HL-60/S4 treated with phorbol 12-myristate 13-acetate at 8.2 ng/mL for 4 days and 3 days (cell line): ENCODE results near the gene C12orf43.

Source experiments
- in situ Hi-C: fragments of 300-500 bp; cut with MboI; formaldehyde crosslinking; loops from 2 replicates; pipeline ENCODE4 v1.15.0; 2022; ENCODE audit warnings: low sequenced_read_pairs

The C12orf43 gene

GRCh38 chr12:120979862-120980696, 36.2 kb downstream of the C12orf43 start:
- in situ Hi-C loops, result no loop called here

GRCh38 chr12:120979220-120979861, 36.9 kb downstream of the C12orf43 start:
- in situ Hi-C loops, result no loop called here

GRCh38 chr12:120978296-120979219, 37.7 kb downstream of the C12orf43 start, which contains the start of gene HNF1A:
HNF1A (plus strand) TSS chr12:120978543; CDS start chr12:120978769, 226 bp downstream.
- in situ Hi-C loops, result no loop called here

DNA sequence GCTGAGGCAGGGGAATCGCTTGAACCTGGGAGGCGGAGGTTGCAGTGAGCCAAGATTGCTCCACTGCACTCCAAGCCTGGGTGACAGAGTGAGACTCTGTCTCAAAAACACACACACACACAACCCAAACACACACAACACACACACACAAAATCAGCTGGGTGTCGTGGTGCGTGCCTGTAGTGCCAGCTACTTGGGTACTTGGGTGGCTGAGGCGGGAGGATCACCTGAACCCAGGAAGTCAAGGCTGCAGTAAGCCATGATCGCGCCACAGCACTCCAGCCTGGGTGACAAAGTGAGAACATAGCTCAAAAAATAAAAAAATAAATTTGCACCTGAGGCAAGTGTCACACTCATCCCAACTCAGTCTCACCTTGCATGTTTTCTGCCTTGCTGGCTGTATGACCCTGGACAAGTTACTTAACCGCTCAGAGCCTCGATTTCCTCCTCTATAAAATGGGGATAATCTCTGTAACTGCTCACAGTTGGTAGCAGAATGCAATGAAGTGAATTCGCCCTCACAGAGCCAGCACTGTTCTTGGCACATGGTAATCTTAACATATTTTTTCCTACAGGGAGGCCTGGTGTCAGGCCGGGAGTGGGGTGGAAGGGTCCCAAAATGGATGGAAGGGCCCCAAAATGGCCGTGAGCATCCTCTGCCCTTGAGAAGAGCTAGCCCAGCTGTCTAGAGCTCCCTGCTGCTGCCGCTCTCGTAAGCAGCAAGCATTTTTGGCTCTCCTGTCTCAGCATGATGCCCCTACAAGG, 38.6 kb downstream of the C12orf43 start:
- in situ Hi-C loops, result no loop called here

GRCh38 chr12:120972870-120973543, 43.3 kb downstream of the C12orf43 start:
- in situ Hi-C loops, result loop anchor here (25.0 kb wide), 1 partner anchor 386 kb away; the partner anchor contains the start of gene POP5

- in situ Hi-C loops, result loop anchor here (25.0 kb wide), 1 partner anchor 384 kb away; the partner anchor contains the start of gene POP5
Measured at GRCh38 chr12:120971299-120972180, 44.7 kb downstream of the C12orf43 start.

- in situ Hi-C loops, result loop anchor here (25.0 kb wide), 1 partner anchor 383 kb away; the partner anchor contains the start of gene POP5
Measured at GRCh38 chr12:120970310-120970709, 46.0 kb downstream of the C12orf43 start.

DNA sequence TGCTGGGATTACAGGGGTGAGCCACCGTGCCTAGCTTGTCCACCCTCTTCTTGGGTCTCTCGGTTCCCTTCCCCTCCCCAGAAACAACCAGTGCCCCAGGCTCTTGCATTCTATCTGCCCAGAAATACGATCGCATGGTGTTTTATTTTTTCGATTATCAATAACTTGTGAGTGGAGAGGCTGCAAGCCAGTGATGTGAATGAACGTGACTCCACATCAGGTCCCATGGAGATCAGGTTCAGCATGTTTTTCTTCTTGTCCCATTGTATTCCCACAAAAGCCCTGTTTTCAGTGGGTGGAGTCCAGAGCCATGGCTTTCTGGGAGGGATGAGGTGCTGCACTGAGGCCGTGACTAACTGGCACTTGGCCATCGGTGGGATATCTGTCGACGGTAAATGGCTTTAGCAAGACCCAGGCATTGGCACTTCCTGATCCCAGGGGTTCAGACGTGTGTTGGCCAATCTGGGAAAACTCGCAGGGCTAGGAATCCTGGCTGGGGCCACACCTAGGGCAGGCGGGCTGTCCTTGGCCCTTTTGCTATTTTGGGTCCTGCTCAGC, 50.7 kb downstream of the C12orf43 start:
- in situ Hi-C loops, result loop anchor here (25.0 kb wide), 1 partner anchor 378 kb away; the partner anchor contains the start of gene POP5

DNA sequence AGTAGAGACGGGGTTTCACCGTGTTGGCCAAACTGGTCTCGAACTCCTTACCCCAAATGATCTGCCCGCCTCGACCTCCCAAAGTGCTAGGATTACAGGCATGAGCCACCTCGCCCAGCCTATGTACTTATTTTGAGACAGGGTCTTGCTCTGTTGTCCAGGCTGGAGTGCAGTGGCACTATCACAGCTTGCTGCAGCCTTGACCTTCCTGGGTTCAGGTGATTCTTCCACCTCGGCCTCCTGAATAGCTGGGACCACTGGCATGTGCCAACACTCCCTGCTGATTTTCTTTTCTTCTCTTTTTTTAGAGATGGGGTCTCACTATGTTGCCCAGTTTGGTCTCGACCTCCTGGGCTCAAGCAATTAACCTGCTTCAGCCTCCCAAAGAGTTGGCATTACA, 52.0 kb downstream of the C12orf43 start:
- in situ Hi-C loops, result loop anchor here (25.0 kb wide), 1 partner anchor 377 kb away; the partner anchor contains the start of gene POP5

- in situ Hi-C loops, result loop anchor here (25.0 kb wide), 1 partner anchor 375 kb away; the partner anchor contains the start of gene POP5
Measured at GRCh38 chr12:120962532-120963020, 53.7 kb downstream of the C12orf43 start.

DNA sequence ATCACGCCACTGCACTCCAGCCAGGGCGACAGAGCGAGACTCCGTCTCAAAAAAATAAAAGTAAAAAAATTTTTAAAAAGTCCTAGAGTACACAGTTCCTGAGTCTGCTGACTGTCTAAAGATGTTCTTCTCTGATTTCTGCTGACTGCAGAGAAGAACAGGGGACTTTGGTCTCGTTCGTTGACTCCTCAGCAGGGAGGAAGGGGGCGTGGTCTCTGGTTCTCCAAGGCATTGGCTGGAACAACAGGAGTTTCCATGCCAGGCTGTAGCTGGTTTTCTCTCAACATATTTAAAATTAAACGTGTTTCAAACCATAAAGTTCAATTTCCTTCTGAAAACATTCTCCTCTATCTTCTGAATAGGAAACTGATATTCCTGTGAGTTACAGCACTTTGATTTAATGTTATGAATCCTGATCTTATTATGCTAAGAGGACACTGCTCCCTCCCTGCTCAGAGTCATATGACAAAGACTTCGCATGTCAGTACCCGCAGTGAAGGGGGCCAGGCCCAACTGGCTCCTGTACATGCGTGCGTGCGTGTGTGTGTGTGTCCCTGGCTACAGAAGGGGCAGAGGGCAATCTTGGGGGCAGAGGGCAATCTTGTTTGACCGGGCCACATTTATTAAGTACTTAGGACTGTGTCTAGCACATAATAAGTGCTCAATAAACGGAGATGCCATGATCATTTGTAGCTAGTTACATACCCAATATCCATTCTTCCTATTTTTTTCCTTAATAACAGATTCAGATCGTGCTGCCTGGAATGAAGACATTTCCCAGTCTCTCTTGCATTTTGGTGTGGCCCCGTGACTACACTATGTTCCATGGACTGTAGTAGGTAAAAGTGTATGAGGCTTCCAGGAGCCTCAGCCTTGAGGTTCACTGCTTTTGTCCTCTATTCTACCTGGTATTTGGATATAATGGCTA, 54.4 kb downstream of the C12orf43 start:
- in situ Hi-C loops, result loop anchor here (25.0 kb wide), 1 partner anchor 375 kb away; the partner anchor contains the start of gene POP5

DNA sequence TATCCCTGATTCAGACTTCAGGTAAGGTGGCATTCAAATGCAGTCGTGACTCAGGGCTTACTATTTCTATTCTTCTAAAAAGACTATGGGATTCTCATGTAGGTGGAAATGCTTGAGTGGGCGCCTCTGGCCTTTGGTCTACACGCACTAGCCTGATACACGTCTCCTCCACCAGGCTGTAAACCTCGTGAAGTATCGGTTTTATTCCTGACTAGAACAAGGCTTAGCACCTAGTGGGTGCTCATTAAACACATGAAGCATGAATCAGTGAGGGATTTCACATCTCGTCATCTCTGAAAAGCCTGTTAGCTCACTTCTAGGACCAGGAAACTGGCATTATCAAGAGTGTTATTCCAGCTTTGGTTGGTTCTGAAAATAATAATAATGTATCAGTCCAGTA, 55.6 kb downstream of the C12orf43 start:
- in situ Hi-C loops, result loop anchor here (25.0 kb wide), 1 partner anchor 373 kb away; the partner anchor contains the start of gene POP5

DNA sequence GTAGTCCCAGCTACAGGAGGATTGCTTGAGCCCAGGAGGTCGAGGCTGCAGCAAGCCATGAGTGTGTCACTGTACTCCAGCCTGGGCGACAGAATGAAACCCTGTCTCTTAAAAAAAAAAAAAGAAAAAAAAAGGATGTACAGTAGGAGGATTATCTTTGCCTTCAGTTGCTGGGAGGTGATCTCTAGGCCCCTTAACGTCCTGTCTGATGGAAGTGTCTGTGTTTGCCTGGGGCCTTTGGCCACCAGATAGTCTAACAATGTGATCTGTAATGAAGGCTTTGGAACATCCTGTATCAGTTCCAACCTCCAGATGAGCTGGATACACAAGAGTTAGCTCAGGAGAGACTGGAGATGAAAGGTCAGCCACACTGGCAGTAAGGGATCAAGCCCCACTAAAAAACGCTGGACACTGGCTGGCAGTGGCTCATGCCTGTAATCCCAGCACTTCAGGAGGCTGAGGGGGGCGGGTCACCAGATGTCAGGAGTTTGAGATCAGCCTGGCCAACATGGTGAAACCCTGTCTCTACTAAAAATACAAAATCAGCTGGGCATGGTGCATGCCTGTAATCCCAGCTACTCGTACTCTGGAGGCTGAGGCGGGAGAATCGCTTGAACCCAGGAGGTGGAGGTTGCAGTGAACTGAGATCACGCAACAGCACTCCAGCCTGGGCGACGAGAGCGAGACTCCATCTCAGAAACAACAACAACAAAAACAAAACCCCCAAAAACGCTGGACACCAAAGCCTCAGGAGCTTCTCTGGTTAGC, 57.0 kb downstream of the C12orf43 start:
- in situ Hi-C loops, result loop anchor here (25.0 kb wide), 1 partner anchor 372 kb away; the partner anchor contains the start of gene POP5

- in situ Hi-C loops, result loop anchor here (25.0 kb wide), 1 partner anchor 369 kb away; the partner anchor contains the start of gene POP5
Measured at GRCh38 chr12:120956579-120957300, 59.5 kb downstream of the C12orf43 start.

DNA sequence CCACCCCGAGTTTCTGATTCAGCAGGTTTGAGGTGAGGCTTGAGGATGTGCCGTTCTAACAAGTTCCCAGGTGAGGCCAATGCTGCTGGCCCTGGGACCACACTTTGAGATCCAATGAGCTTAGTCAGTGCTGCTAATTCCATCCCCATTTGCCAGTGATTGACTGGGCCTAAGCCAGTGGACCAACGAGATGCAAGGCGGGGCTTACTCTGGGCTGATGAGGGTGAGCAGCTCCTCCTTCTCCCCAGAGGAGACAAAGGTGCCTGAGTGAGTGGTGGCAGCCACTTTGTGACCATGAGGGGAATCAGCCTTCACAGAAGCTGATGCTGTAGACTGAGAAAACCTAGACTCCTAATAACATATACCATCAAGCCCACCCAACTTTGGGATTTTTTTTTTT, 61.1 kb downstream of the C12orf43 start:
- in situ Hi-C loops, result loop anchor here (25.0 kb wide), 1 partner anchor 368 kb away; the partner anchor contains the start of gene POP5
